ENCODE results near the gene C11orf24.
A peak's percentile ranks its signal among the peaks of the same experiment; 100 is the strongest.

C11orf24 gene

GRCh38 chr11:68242616-68243015 lies 29.2 kb downstream of the C11orf24 start:
- no peak for DNase-seq

- no peak for DNase-seq
Observed at GRCh38 chr11:68231621-68232020, 40.2 kb downstream of the C11orf24 start.

GRCh38 chr11:68229601-68230000 lies 42.2 kb downstream of the C11orf24 start:
- DNase-seq, result no peak

GRCh38 chr11:68226421-68226820 lies 45.4 kb downstream of the C11orf24 start:
- DNase-seq, result no peak

- no peak for DNase-seq
Observed at GRCh38 chr11:68224606-68225005, 47.2 kb downstream of the C11orf24 start.

GRCh38 chr11:68223275-68223674 lies 48.5 kb downstream of the C11orf24 start:
- no peak for DNase-seq

GRCh38 chr11:68221406-68221805 lies 50.4 kb downstream of the C11orf24 start:
- DNase-seq, result no peak

GRCh38 chr11:68216171-68216938 lies 55.4 kb downstream of the C11orf24 start:
- no peak for DNase-seq

- DNase-seq, result no peak
Observed at GRCh38 chr11:68215524-68216170, 56.1 kb downstream of the C11orf24 start.

- no peak for DNase-seq
Observed at GRCh38 chr11:68215087-68215445, 56.7 kb downstream of the C11orf24 start.

- DNase-seq, result peak; percentile 32
Observed at GRCh38 chr11:68214173-68215086, 57.3 kb downstream of the C11orf24 start.

GRCh38 chr11:68213555-68214172 lies 58.1 kb downstream of the C11orf24 start:
- peak; percentile 70 for DNase-seq

GRCh38 chr11:68213135-68213515 lies 58.6 kb downstream of the C11orf24 start, which contains the start of gene KMT5B:
Gene KMT5B, minus strand, starts transcription at chr11:68213296. Its CDS starts 23,220 bp downstream, at chr11:68190076.
- peak; percentile 40 for DNase-seq

- peak; percentile 48 for DNase-seq
Observed at GRCh38 chr11:68212421-68213134, 59.2 kb downstream of the C11orf24 start.

- DNase-seq, result no peak
Observed at GRCh38 chr11:68211546-68211945, 60.2 kb downstream of the C11orf24 start.
